ENCODE measurements around the gene ST3GAL4.

- TF ChIP-seq CTCF (conservative IDR thresholded peaks at IDR 0.05; ENCODE audit: low read length) (no peak), EZH2phosphoT487 (IDR thresholded peaks at IDR 0.05; ENCODE audit: borderline replicate concordance, low read depth, low read length) (no peak)
These were observed 79.5 kb downstream of the ST3GAL4 start for GRCh38 chr11:126434950-126435335.

Data from OCI-LY7 (cell line).